WI38 (cell line): ENCODE data around the gene STMN3.
A peak's percentile ranks its signal among the peaks of the same experiment; 100 is the strongest.
"Not testable (repeated sequence)": the region's sequence is repeated elsewhere in the genome, so short reads cannot be mapped to it uniquely, and the experiment has no call there.

Experiments
- H3K4me3 ChIP-seq: 2 replicates; pipeline ENCODE4 v1.5.1; 2011; ENCODE audit warnings: low read depth, mild to moderate bottlenecking, control low read depth, low read length
- CTCF ChIP-seq: IDR thresholded peaks from 2 replicates; pipeline ENCODE4 v1.5.1; 2012; ENCODE audit warnings: low read depth, mild to moderate bottlenecking, control low read depth, low read length

STMN3 gene

GRCh38 chr20:63641792-63642523 is 11.3 kb downstream of the STMN3 start:
- peak overlapping the region; percentile 44 for H3K4me3 ChIP-seq
- 0 out of 2 replicates have a peak, but pooled peaks have one; percentile 12 for TF ChIP-seq CTCF

- no peak overlapping the region for H3K4me3 ChIP-seq
- TF ChIP-seq CTCF = no peak
Measured at GRCh38 chr20:63641146-63641791, 12.0 kb downstream of the STMN3 start.

GRCh38 chr20:63640686-63641085 is 12.5 kb downstream of the STMN3 start:
- H3K4me3 ChIP-seq = not testable (repeated sequence)

- no peak overlapping the region for H3K4me3 ChIP-seq
Measured at GRCh38 chr20:63640086-63640485, 13.1 kb downstream of the STMN3 start.

GRCh38 chr20:63639093-63639975 is 13.9 kb downstream of the STMN3 start:
- no peak for TF ChIP-seq CTCF
- H3K4me3 ChIP-seq = no peak overlapping the region

More at GRCh38 chr20:63640086-63640485, 13.1 kb downstream of the STMN3 start:
- TF ChIP-seq CTCF = no peak

- TF ChIP-seq CTCF = no peak
- no peak overlapping the region for H3K4me3 ChIP-seq
Measured at GRCh38 chr20:63636752-63637628, 16.2 kb downstream of the STMN3 start.
